Stomach (tissue), 4 donors: Measurements from ENCODE around the gene WNT6.

Source experiments
- CTCF ChIP-seq, 7 experiments: fragments of 450-650 bp in 4 of 7; fragments of 200-600 bp in 3 of 7; sonication (generic) in 3 of 7; IDR thresholded peaks; one replicate each; pipeline ENCODE4 v1.5.1; 2016 to 2019; ENCODE audit warnings: antibody characterized with exemption in 7 of 7, control low read depth in 2 of 7, mild to moderate bottlenecking in 1 of 7
- POLR2A ChIP-seq, 4 donors: fragments of 450-650 bp; IDR thresholded peaks; one replicate each; pipeline ENCODE4 v1.6.1; 2016; ENCODE audit warnings: antibody characterized with exemption in 4 of 4, control low read depth in 2 of 4, mild to moderate bottlenecking in 1 of 4, moderate library complexity in 1 of 4
- POLR2AphosphoS5 ChIP-seq, 3 donors: sonication (generic); formaldehyde crosslinking; IDR thresholded peaks; one replicate each; pipeline ENCODE4 v1.6.1; 2016; ENCODE audit warnings: antibody characterized with exemption in 3 of 3

DNA sequence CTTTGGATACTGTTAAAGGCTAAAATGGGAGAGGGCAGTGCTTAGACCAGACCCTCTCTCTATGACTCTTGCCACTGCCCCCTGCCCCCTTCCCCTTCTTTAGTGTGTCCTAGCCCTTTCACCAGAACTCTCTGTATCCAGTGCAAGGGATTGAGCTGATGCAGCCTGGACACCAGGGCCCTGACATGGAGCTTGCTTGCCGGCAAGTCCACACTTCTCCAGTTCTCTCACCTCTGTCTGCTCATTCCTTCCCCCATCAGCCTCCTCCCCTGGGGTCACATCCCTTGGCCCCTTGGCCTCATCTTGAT, 1.5 kb upstream of the WNT6 start:
- no peak for TF ChIP-seq CTCF (IDR thresholded peaks at IDR 0.05)
- no peak for TF ChIP-seq POLR2AphosphoS5 (IDR thresholded peaks at IDR 0.05)
- no peak for TF ChIP-seq POLR2A (IDR thresholded peaks at IDR 0.05)
